ENCODE measurements around the gene TMEM184C. TPM values are rescaled to one million over a fixed set of nuclear protein-coding genes. Genes with fewer than 3 reads are reported as not detected.

The TMEM184C gene
- total RNA-seq, 1 experiment from 2014 or later = 36.3 TPM

DNA sequence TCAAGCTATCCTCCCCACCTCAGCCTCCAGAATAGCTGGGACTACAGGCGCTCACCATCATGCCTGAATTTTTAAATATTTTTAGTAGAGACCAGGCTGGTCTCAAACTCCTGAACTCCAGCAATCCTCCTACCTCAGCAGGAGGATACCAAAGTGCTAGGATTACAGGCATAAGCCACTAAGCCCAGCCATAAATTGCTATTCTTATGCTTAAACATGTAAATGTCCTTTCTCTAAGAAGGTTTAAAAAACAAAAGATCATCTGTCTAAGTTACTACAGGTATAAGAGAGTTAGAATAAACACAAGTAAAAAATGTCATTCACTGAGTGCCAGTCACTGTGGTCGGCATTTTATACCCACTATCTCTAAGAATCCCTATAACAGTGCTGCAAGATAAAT, 38.4 kb downstream of the TMEM184C start:
- Histone ChIP-seq H3K27ac (ENCODE audit: low read depth, low read length, poor library complexity, severe bottlenecking) (no peak overlapping the region), H3K9me3 (ENCODE audit: low read depth, low read length, poor library complexity, severe bottlenecking) (no peaks in the 10 kb centered on the region), H3K36me3 (ENCODE audit: insufficient read depth, low read length, poor library complexity, severe bottlenecking) (peaks cover 3% of the 10 kb centered on the region), H3K4me1 (ENCODE audit: insufficient read depth, low read length, poor library complexity, severe bottlenecking) (no peaks in the 10 kb centered on the region), H3K27me3 (replicated peaks; ENCODE audit: insufficient read depth, low read depth, low read length, poor library complexity) (no peaks in the 10 kb centered on the region), H3K4me3 (ENCODE audit: low read depth, low read length, poor library complexity, severe bottlenecking) (no peak overlapping the region)
- no TSS peak for BruUV-seq (replicated peaks)
- TF ChIP-seq EZH2 (IDR thresholded peaks at IDR 0.05; ENCODE audit: borderline replicate concordance, low read depth, low read length, poor library complexity, severe bottlenecking) = no peak
- TF ChIP-seq, protein P1, sequence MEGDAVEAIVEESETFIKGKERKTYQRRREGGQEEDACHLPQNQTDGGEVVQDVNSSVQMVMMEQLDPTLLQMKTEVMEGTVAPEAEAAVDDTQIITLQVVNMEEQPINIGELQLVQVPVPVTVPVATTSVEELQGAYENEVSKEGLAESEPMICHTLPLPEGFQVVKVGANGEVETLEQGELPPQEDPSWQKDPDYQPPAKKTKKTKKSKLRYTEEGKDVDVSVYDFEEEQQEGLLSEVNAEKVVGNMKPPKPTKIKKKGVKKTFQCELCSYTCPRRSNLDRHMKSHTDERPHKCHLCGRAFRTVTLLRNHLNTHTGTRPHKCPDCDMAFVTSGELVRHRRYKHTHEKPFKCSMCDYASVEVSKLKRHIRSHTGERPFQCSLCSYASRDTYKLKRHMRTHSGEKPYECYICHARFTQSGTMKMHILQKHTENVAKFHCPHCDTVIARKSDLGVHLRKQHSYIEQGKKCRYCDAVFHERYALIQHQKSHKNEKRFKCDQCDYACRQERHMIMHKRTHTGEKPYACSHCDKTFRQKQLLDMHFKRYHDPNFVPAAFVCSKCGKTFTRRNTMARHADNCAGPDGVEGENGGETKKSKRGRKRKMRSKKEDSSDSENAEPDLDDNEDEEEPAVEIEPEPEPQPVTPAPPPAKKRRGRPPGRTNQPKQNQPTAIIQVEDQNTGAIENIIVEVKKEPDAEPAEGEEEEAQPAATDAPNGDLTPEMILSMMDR (conservative IDR thresholded peaks at IDR 0.05; ENCODE audit: low read depth, low read length) = no peak
- ChIA-PET POLR2A (ENCODE audit: low non-redundant PET) (no interaction called here), CTCF (no interaction called here)
- intact Hi-C loops (cut with micrococcal nuclease; ENCODE audit: unreplicated experiment) = no loop called here
- no peak for DNase-seq (ENCODE audit: low spot score)

DNA sequence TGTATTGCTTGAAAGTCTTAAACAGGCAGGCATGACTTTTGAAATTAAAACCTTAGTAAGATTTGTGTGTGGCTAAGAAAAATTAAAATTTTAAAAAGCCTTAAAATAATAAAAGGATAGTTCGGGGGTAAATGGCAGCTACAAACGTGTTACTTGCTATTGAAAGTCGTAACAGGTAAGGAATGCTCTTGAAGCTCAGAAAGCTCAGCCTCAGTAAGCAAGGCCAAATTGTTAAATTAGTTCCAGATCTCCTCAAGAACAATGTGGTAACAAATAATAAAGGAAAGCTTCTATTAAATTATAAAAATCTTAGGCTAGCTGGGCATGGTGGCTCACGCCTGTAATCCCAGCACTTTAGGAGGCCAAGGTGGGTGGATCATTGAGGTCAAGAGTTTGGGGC, 41.3 kb downstream of the TMEM184C start:
- BruUV-seq (replicated peaks) = no TSS peak
- Histone ChIP-seq H3K36me3 (ENCODE audit: insufficient read depth, low read length, poor library complexity, severe bottlenecking) (no peaks in the 10 kb centered on the region), H3K27ac (ENCODE audit: low read depth, low read length, poor library complexity, severe bottlenecking) (no peak overlapping the region), H3K27me3 (replicated peaks; ENCODE audit: insufficient read depth, low read depth, low read length, poor library complexity) (no peaks in the 10 kb centered on the region), H3K9me3 (ENCODE audit: low read depth, low read length, poor library complexity, severe bottlenecking) (no peaks in the 10 kb centered on the region), H3K4me3 (ENCODE audit: low read depth, low read length, poor library complexity, severe bottlenecking) (no peak overlapping the region), H3K4me1 (ENCODE audit: insufficient read depth, low read length, poor library complexity, severe bottlenecking) (no peaks in the 10 kb centered on the region)
- intact Hi-C loops (cut with micrococcal nuclease; ENCODE audit: unreplicated experiment) = no loop called here
- TF ChIP-seq, protein P1 (conservative IDR thresholded peaks at IDR 0.05; ENCODE audit: low read depth, low read length) = no peak
- TF ChIP-seq EZH2 (IDR thresholded peaks at IDR 0.05; ENCODE audit: borderline replicate concordance, low read depth, low read length, poor library complexity, severe bottlenecking) = no peak
- ChIA-PET CTCF (no interaction called here), POLR2A (ENCODE audit: low non-redundant PET) (no interaction called here)
- DNase-seq (ENCODE audit: low spot score) = no peak

DNA sequence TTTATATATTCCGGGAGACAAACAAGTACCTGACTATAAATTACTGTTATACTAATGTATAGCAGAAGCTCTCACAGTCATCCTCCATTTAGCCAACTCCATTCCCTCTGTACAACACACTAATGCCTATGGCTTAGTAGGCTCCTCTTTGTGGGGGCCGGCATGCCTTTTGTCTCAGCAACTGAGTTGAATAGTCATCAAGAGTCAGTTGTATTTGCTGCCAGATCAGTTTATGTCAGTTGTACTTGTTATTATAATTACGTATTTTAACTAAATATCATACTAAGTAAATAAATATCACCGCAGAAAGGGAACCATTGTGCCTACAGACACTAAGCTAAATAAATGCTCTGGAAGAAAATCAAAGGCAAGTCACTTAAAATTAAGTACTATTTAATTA, 56.9 kb downstream of the TMEM184C start:
- H3K4me1 ChIP-seq (ENCODE audit: insufficient read depth, low read length, poor library complexity, severe bottlenecking) = peaks cover 15% of the 10 kb centered on the region
- H3K9me3 ChIP-seq (ENCODE audit: low read depth, low read length, poor library complexity, severe bottlenecking) = no peaks in the 10 kb centered on the region
- H3K36me3 ChIP-seq (ENCODE audit: insufficient read depth, low read length, poor library complexity, severe bottlenecking) = no peaks in the 10 kb centered on the region
- DNase-seq (ENCODE audit: low spot score) = no peak
- no peaks in the 10 kb centered on the region for H3K27me3 ChIP-seq (replicated peaks; ENCODE audit: insufficient read depth, low read depth, low read length, poor library complexity)
- no peak overlapping the region for H3K4me3 ChIP-seq (ENCODE audit: low read depth, low read length, poor library complexity, severe bottlenecking)
- POLR2A ChIA-PET (ENCODE audit: low non-redundant PET) = no interaction called here
- CTCF ChIA-PET = no interaction called here
- no peak overlapping the region for H3K27ac ChIP-seq (ENCODE audit: low read depth, low read length, poor library complexity, severe bottlenecking)
- intact Hi-C loops (cut with micrococcal nuclease; ENCODE audit: unreplicated experiment) = no loop called here
- TF ChIP-seq, protein P1 (conservative IDR thresholded peaks at IDR 0.05; ENCODE audit: low read depth, low read length) = no peak
- TF ChIP-seq EZH2 (IDR thresholded peaks at IDR 0.05; ENCODE audit: borderline replicate concordance, low read depth, low read length, poor library complexity, severe bottlenecking) = no peak
- BruUV-seq (replicated peaks) = no TSS peak
